ENCODE measurements around the gene RPS21. TPM values are rescaled to one million over a fixed set of nuclear protein-coding genes. Genes with fewer than 3 reads are reported as not detected.
"Not testable (repeated sequence)": the region's sequence is repeated elsewhere in the genome, so short reads cannot be mapped to it uniquely, and the experiment has no call there.

The RPS21 gene
- polyA plus RNA-seq, 4 donors = 2,127 to 8,814 (median 3,344) TPM

GRCh38 chr20:62370115-62370806 is 16.6 kb upstream of the RPS21 start:
- Histone ChIP-seq H3K36me3 (ENCODE audit: control insufficient read depth in 3 of 3, insufficient read depth in 2 of 3, low read depth in 1 of 3, low read length in 3 of 3) (no peaks in the 10 kb centered on the region), H3K9me3 (ENCODE audit: control insufficient read depth in 2 of 2, insufficient read depth in 1 of 2, low read depth in 1 of 2, low read length in 1 of 2) (no peaks in the 10 kb centered on the region), H3K27me3 (ENCODE audit: control insufficient read depth in 3 of 3, insufficient read depth in 3 of 3, low read length in 3 of 3) (peaks cover 0 to 8% (median 0%) of the 10 kb centered on the region in 3 donors), H3K4me1 (ENCODE audit: control insufficient read depth in 3 of 3, insufficient read depth in 2 of 3, low read depth in 1 of 3, low read length in 2 of 3) (peaks cover 0 to 64% (median 8%) of the 10 kb centered on the region in 3 donors), H3K27ac (ENCODE audit: low read depth in 1 of 3, low read length in 2 of 3) (peak overlapping the region in 2 of 3 donors; percentile 8 to 57), H3K4me3 (ENCODE audit: low read depth in 1 of 3, low read length in 3 of 3) (no peak overlapping the region)
- no peak for DNase-seq
- 51 to 58% (median 56%) methylated on average over 19 of the region's 19 CpGs for WGBS, 3 donors
- no peak for FAIRE-seq

DNA sequence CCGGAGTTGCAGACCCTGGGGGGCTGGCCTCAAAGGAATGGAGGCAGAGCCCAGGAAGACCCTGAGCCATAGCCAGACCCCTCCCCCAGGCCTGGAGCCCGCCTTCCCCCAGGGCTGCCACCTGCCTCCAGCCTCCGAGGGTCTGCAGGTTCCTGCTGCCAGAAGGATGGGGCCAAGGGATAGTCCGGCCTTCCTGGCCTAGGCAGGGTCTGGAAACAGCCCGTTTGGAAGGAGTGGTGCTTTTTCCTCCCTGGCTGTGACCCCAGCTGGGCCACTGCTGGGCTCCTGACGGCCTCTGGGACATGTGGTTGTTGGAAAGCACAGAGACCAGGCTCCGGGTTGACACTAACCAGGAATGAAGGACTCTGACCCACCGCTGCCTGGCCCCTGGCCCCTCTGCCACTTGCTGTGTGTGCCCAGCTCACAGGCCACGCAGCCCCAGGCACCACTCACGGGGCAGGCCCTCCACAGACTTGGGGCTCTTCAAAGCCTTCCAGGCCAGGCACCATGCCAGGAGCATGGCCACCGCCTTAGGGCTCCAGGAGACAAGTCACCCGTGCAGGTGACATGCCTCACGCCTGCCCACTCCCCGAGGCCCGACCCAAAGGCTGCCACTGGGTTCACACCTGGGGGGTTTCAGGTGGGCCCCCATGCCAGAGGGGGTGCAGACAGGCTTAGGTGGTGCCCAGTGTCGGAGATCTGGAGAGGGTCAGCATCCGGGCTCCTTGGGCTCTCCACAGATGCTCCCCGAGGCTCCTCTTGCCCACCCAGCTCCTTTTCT is 15.9 kb upstream of the RPS21 start:
- Histone ChIP-seq H3K27me3 (ENCODE audit: control insufficient read depth in 3 of 3, insufficient read depth in 3 of 3, low read length in 3 of 3) (peaks cover 0 to 8% (median 0%) of the 10 kb centered on the region in 3 donors), H3K36me3 (ENCODE audit: control insufficient read depth in 3 of 3, insufficient read depth in 2 of 3, low read depth in 1 of 3, low read length in 3 of 3) (no peaks in the 10 kb centered on the region), H3K9me3 (ENCODE audit: control insufficient read depth in 2 of 2, insufficient read depth in 1 of 2, low read depth in 1 of 2, low read length in 1 of 2) (no peaks in the 10 kb centered on the region), H3K4me1 (ENCODE audit: control insufficient read depth in 3 of 3, insufficient read depth in 2 of 3, low read depth in 1 of 3, low read length in 2 of 3) (peaks cover 0 to 62% (median 8%) of the 10 kb centered on the region in 3 donors), H3K27ac (ENCODE audit: low read depth in 1 of 3, low read length in 2 of 3) (peak overlapping the region in 2 of 3 donors; percentile 32 to 48), H3K4me3 (ENCODE audit: low read depth in 1 of 3, low read length in 3 of 3) (no peak overlapping the region)
- DNase-seq (peak in 1 of 2 donors; percentile 48), FAIRE-seq (no peak)
- WGBS, 3 donors = 49 to 67% (median 53%) methylated on average over 18 of the region's 18 CpGs

GRCh38 chr20:62371588-62372041 is 15.3 kb upstream of the RPS21 start:
- Histone ChIP-seq H3K4me3 (ENCODE audit: low read depth in 1 of 3, low read length in 3 of 3) (no peak overlapping the region), H3K27ac (ENCODE audit: low read depth in 1 of 3, low read length in 2 of 3) (no peak overlapping the region), H3K27me3 (ENCODE audit: control insufficient read depth in 3 of 3, insufficient read depth in 3 of 3, low read length in 3 of 3) (peaks cover 0 to 8% (median 0%) of the 10 kb centered on the region in 3 donors), H3K9me3 (ENCODE audit: control insufficient read depth in 2 of 2, insufficient read depth in 1 of 2, low read depth in 1 of 2, low read length in 1 of 2) (no peaks in the 10 kb centered on the region), H3K36me3 (ENCODE audit: control insufficient read depth in 3 of 3, insufficient read depth in 2 of 3, low read depth in 1 of 3, low read length in 3 of 3) (no peaks in the 10 kb centered on the region), H3K4me1 (ENCODE audit: control insufficient read depth in 3 of 3, insufficient read depth in 2 of 3, low read depth in 1 of 3, low read length in 2 of 3) (peaks cover 0 to 65% (median 5%) of the 10 kb centered on the region in 3 donors)
- FAIRE-seq = no peak
- WGBS, 3 donors = 79 to 91% (median 85%) methylated on average over 8 of the region's 8 CpGs
- no peak for DNase-seq

DNA sequence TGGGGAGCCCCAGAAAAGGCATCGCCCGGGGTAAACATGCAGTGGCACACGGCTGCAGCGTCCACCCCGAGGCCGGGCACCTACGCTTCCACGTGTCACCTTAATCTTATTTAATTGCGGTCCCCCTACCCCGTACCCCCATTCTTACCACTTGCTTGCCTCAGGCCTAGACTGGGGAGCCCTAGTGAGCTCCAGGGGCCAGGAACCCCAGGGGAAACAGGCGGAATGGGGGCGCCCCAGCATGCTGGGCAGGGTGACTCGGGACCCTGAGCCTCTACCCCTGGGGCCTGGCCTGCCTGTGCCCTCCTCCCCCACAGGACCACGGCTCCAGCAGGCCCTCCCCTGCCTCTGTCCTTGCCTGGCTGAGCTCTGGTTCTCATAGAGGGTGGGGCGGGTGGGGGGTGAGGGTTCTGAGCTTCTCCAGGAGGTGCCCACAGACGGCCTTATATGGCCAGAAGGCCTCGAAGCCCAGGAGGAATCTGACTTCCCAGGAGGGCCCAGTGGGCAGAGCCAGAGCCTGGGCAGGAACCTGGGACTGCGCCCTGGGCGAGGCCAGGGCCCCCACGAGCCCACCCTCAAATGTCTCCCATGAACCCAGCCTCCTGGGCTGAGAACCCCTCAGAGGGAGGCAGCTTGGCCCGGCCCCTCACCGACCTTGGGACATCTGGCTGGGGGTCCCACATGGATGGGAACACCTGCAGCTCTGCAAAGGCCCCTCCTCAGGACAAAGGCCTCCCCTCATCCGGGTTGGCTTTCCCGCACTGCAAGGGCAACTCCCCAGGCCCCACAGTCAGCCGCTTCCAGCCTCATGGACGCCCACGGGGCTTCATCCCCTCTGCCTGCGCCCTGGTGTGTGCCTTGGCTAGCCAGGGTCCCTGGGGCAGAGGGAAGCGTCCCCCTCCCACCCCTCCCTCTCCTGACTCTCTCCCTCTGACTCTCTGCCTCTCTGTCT is 14.6 kb upstream of the RPS21 start:
- 58 to 81% (median 68%) methylated on average over 28 to 29 of the region's 29 CpGs for WGBS, 3 donors

DNA sequence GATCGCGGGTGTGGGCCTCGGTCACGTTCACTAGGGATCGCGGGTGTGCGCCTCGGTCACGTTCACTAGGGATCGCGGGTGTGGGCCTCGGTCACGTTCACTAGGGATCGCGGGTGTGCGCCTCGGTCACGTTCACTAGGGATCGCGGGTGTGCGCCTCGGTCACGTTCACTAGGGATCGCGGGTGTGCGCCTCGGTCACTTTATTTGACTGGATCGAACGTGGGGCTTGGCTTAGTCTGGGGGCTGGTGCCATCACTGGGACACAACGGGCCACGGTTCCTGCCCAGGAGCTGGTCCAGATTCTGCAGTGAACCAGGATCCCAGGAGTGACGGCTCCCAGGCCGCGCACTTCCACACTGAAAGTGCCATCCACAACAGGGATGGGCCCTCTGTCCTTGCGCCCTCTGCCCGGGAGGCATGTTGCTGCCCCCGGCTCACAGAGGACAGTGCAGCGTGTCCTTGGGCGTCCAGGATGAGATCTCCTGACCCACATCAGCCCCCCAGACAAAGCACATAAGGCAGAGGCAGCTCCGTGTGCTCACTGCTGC is 13.2 kb upstream of the RPS21 start:
- H3K27me3 ChIP-seq (ENCODE audit: control insufficient read depth in 3 of 3, insufficient read depth in 3 of 3, low read length in 3 of 3); DNase-seq; H3K36me3 ChIP-seq (ENCODE audit: control insufficient read depth in 3 of 3, insufficient read depth in 2 of 3, low read depth in 1 of 3, low read length in 3 of 3); H3K27ac ChIP-seq (ENCODE audit: low read depth in 1 of 3, low read length in 2 of 3); FAIRE-seq; H3K4me3 ChIP-seq (ENCODE audit: low read depth in 1 of 3, low read length in 3 of 3); H3K9me3 ChIP-seq (ENCODE audit: control insufficient read depth in 2 of 2, insufficient read depth in 1 of 2, low read depth in 1 of 2, low read length in 1 of 2): not testable (repeated sequence)
- H3K4me1 ChIP-seq (ENCODE audit: control insufficient read depth in 3 of 3, insufficient read depth in 2 of 3, low read depth in 1 of 3, low read length in 2 of 3) = peaks cover 0 to 64% (median 2%) of the 10 kb centered on the region in 3 donors
- 78 to 92% (median 84%) methylated on average over 22 to 27 of the region's 40 CpGs for WGBS, 3 donors

More for the DNA sequence above, 14.6 kb upstream of the RPS21 start:
- H3K27me3 ChIP-seq (ENCODE audit: control insufficient read depth in 3 of 3, insufficient read depth in 3 of 3, low read length in 3 of 3) = peaks cover 0 to 8% (median 0%) of the 10 kb centered on the region in 3 donors
- FAIRE-seq = no peak
- no peaks in the 10 kb centered on the region for H3K9me3 ChIP-seq (ENCODE audit: control insufficient read depth in 2 of 2, insufficient read depth in 1 of 2, low read depth in 1 of 2, low read length in 1 of 2)
- no peak overlapping the region for H3K4me3 ChIP-seq (ENCODE audit: low read depth in 1 of 3, low read length in 3 of 3)
- H3K27ac ChIP-seq (ENCODE audit: low read depth in 1 of 3, low read length in 2 of 3) = no peak overlapping the region
- DNase-seq = no peak
- H3K4me1 ChIP-seq (ENCODE audit: control insufficient read depth in 3 of 3, insufficient read depth in 2 of 3, low read depth in 1 of 3, low read length in 2 of 3) = peaks cover 0 to 69% (median 5%) of the 10 kb centered on the region in 3 donors
- H3K36me3 ChIP-seq (ENCODE audit: control insufficient read depth in 3 of 3, insufficient read depth in 2 of 3, low read depth in 1 of 3, low read length in 3 of 3) = no peaks in the 10 kb centered on the region

GRCh38 chr20:62374331-62375152 is 12.4 kb upstream of the RPS21 start:
- Histone ChIP-seq H3K27ac (ENCODE audit: low read depth in 1 of 3, low read length in 2 of 3) (peak overlapping the region in 2 of 3 donors; percentile 4 to 48), H3K9me3 (ENCODE audit: control insufficient read depth in 2 of 2, insufficient read depth in 1 of 2, low read depth in 1 of 2, low read length in 1 of 2) (no peaks in the 10 kb centered on the region), H3K4me3 (ENCODE audit: low read depth in 1 of 3, low read length in 3 of 3) (no peak overlapping the region), H3K4me1 (ENCODE audit: control insufficient read depth in 3 of 3, insufficient read depth in 2 of 3, low read depth in 1 of 3, low read length in 2 of 3) (peaks cover 0 to 56% (median 0%) of the 10 kb centered on the region in 3 donors), H3K36me3 (ENCODE audit: control insufficient read depth in 3 of 3, insufficient read depth in 2 of 3, low read depth in 1 of 3, low read length in 3 of 3) (no peaks in the 10 kb centered on the region), H3K27me3 (ENCODE audit: control insufficient read depth in 3 of 3, insufficient read depth in 3 of 3, low read length in 3 of 3) (peaks cover 0 to 3% (median 0%) of the 10 kb centered on the region in 3 donors)
- no peak for FAIRE-seq
- 32 to 54% (median 45%) methylated on average over 24 of the region's 24 CpGs for WGBS, 3 donors
- no peak for DNase-seq
